Upper lobe of right lung (tissue), 1 donor: ENCODE data around the gene GNG12. TPM values are rescaled to one million over a fixed set of nuclear protein-coding genes. Genes with fewer than 3 reads are reported as not detected.

Source experiments
- ATAC-seq: fragments of 200-7000 bp; cut with Tn5 transposase; one replicate; pipeline ENCODE4 v1.9.1; 2020; ENCODE audit warnings: mild to moderate bottlenecking, moderate library complexity
- DNase-seq: peaks from one replicate; pipeline ENCODE4 v3.0.0-alpha.2; 2020
- H3K27ac ChIP-seq: fragments of 200-600 bp; one replicate; pipeline ENCODE4 v1.8.0; 2022
- H3K27me3 ChIP-seq: fragments of 200-600 bp; one replicate; pipeline ENCODE4 v1.8.0; 2022; ENCODE audit warnings: mild to moderate bottlenecking
- H3K36me3 ChIP-seq: fragments of 200-600 bp; one replicate; pipeline ENCODE4 v1.8.0; 2022
- H3K4me1 ChIP-seq: fragments of 200-600 bp; one replicate; pipeline ENCODE4 v1.8.0; 2022
- H3K4me3 ChIP-seq: fragments of 200-600 bp; one replicate; pipeline ENCODE4 v1.8.0; 2022; ENCODE audit warnings: mild to moderate bottlenecking
- H3K9me3 ChIP-seq: fragments of 200-600 bp; one replicate; pipeline ENCODE4 v1.8.0; 2022
- intact Hi-C: fragments of 100-400 bp; cut with DNase I; formaldehyde crosslinking; loops from one replicate; pipeline ENCODE4 v1.11.0; 2022
- total RNA-seq: library from RNA; stranded (reverse); fragmentation: NEBNext Ultra II Directional; extraction: Animal tissue kit (Norgen Biotek cat#: 25700); gene quantifications from one replicate; pipeline ENCODE4 v1.2.1, GENCODE V29; 2021
- TF ChIP-seq, protein P1 (sequence below): fragments of 200-600 bp; IDR thresholded peaks from one replicate; pipeline ENCODE4 v1.8.0; 2022; ENCODE audit warnings: antibody characterized with exemption
- donor health status: DM: no; HTN: yes; CAD: no; lungs with severe emphysema.

Gene GNG12
- total RNA-seq, 1 donor from 2014 or later = 59.8 TPM

DNA sequence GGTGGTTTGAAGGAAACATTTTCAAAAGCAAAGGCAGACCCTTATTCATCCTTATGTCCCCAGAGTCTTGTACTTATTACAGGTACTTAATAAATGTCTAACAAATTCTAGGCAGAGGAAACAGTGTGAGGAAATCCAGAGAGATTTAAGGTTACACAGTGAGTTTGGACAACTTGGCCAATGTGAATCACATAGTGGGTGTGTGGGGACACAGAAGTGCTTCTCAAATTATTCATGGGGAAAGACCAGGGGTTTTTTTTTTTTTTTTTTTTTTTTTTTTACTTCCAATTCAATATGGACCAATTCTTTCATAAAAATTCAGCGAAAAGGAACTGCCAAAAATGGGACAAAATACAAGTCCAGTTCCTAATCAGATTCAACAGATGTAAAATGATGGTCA lies 15.1 kb downstream of the GNG12 start:
- TF ChIP-seq, protein P1, sequence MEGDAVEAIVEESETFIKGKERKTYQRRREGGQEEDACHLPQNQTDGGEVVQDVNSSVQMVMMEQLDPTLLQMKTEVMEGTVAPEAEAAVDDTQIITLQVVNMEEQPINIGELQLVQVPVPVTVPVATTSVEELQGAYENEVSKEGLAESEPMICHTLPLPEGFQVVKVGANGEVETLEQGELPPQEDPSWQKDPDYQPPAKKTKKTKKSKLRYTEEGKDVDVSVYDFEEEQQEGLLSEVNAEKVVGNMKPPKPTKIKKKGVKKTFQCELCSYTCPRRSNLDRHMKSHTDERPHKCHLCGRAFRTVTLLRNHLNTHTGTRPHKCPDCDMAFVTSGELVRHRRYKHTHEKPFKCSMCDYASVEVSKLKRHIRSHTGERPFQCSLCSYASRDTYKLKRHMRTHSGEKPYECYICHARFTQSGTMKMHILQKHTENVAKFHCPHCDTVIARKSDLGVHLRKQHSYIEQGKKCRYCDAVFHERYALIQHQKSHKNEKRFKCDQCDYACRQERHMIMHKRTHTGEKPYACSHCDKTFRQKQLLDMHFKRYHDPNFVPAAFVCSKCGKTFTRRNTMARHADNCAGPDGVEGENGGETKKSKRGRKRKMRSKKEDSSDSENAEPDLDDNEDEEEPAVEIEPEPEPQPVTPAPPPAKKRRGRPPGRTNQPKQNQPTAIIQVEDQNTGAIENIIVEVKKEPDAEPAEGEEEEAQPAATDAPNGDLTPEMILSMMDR = no peak
- peaks cover 21% of the 10 kb centered on the region for H3K4me1 ChIP-seq
- no peak overlapping the region for H3K4me3 ChIP-seq
- no peaks in the 10 kb centered on the region for H3K9me3 ChIP-seq
- no peak for ATAC-seq
- no peak for DNase-seq
- H3K27ac ChIP-seq = no peak overlapping the region
- no peaks in the 10 kb centered on the region for H3K27me3 ChIP-seq
- intact Hi-C loops = no loop called here
- H3K36me3 ChIP-seq = no peaks in the 10 kb centered on the region

DNA sequence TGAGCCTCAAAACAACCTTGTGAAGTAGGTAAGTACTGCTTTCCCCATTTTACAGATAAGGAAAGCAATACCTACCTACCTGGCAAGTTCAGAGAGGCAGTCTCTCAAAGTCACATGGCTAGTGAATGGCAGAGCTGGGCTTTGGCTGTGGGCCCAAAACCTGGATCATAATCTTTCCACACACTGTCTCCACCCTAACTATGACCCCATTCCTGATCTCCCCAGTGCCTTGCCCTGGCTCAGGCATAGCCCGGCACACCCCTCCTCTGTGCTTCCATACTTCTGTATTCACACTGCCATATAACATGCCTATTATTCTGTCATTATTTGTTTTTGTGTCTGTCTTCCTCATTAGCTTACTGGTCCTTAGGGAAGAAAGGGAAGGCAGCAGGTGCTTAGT lies 15.9 kb downstream of the GNG12 start:
- TF ChIP-seq, protein P1 = no peak
- no peaks in the 10 kb centered on the region for H3K9me3 ChIP-seq
- H3K4me3 ChIP-seq = no peak overlapping the region
- DNase-seq (no peak), ATAC-seq (no peak)
- intact Hi-C loops = no loop called here
- H3K4me1 ChIP-seq = peaks cover 27% of the 10 kb centered on the region
- H3K27me3 ChIP-seq = no peaks in the 10 kb centered on the region
- no peak overlapping the region for H3K27ac ChIP-seq
- no peaks in the 10 kb centered on the region for H3K36me3 ChIP-seq

- intact Hi-C loops = no loop called here
- Histone ChIP-seq H3K4me3 (no peak overlapping the region), H3K9me3 (no peaks in the 10 kb centered on the region), H3K36me3 (no peaks in the 10 kb centered on the region), H3K4me1 (peaks cover 30% of the 10 kb centered on the region), H3K27me3 (no peaks in the 10 kb centered on the region), H3K27ac (no peak overlapping the region)
- no peak for ATAC-seq
- no peak for DNase-seq
- TF ChIP-seq, protein P1 = no peak
Observed at GRCh38 chr1:67816506-67816905, 16.8 kb downstream of the GNG12 start.

DNA sequence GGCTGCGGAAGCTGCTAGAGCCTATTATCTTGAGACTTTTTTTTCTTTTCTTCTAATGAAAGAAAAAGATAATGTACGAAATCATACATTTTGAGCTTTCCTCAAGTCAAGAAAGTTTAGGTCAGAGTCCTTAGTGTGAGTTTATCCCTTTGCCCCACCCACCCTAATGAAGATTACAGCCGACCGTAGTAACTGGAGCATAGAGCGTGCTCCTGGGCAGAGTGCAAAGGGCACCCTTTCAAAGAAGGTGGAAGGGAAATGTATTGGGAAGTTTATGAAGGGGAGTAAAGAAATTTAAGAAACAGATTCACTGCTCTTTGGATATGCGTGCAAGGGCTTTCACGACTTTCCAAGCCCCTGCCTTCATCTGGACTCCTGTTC lies 17.2 kb downstream of the GNG12 start:
- H3K36me3 ChIP-seq = no peaks in the 10 kb centered on the region
- no peak overlapping the region for H3K27ac ChIP-seq
- no peaks in the 10 kb centered on the region for H3K27me3 ChIP-seq
- TF ChIP-seq, protein P1 = no peak
- H3K4me1 ChIP-seq = peaks cover 30% of the 10 kb centered on the region
- ATAC-seq = no peak
- intact Hi-C loops = no loop called here
- H3K9me3 ChIP-seq = no peaks in the 10 kb centered on the region
- no peak overlapping the region for H3K4me3 ChIP-seq
- no peak for DNase-seq

GRCh38 chr1:67815303-67816094 lies 17.8 kb downstream of the GNG12 start:
- no peak for ATAC-seq
- peak overlapping the region; percentile 60 for H3K27ac ChIP-seq
- intact Hi-C loops = no loop called here
- no peaks in the 10 kb centered on the region for H3K27me3 ChIP-seq
- H3K4me1 ChIP-seq = peaks cover 30% of the 10 kb centered on the region
- DNase-seq = no peak
- H3K9me3 ChIP-seq = no peaks in the 10 kb centered on the region
- TF ChIP-seq, protein P1 = no peak
- no peak overlapping the region for H3K4me3 ChIP-seq
- no peaks in the 10 kb centered on the region for H3K36me3 ChIP-seq
